NCI-H1694 treated with DMSO at 0.1 percent for 48 hours (cell line): ENCODE results near the gene CSF2.
"Not testable (repeated sequence)": the region's sequence is repeated elsewhere in the genome, so short reads cannot be mapped to it uniquely, and the experiment has no call there.

Source experiments
- DNase-seq: peaks from one replicate; lab custom pipeline; 2025; lab: John Stamatoyannopoulos, UW

Gene CSF2

DNA sequence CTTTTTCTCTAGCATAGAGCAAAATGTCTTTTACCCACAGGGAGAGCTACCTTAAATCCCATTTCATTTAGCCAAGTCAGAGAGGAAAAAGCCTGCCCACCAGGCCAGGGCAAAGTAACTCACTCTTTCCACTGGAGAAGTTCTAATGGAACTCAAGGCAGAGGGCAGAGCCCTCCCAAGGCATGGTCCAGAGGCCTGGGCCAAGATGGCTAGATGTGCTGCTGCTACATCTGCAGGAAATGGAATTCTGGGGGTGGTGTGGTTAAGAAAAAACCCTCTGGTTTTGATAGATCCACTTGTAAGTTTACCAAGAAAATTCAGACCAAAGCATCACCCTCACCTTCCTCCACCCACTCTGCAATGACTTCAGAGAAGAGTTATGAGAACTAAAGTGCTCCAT, 37.3 kb downstream of the CSF2 start:
- DNase-seq, result no peak

DNA sequence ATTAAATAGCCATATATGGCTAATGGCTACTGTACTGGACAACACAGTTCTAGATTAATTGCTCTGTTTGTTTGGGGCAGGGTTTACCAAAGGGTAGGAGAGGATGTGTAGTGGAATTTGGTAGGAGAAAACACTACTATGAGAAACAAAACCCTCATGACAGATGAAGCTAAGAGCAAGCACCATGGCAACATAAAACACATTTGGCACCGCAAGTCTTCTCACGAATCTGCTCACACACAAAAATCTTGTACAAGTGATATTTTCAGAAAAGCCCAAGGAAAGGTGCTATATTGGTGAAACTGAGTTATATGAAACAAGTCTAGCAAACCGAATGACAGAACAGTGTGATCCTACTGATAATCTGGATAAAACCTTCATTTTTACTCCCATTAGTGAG, 38.5 kb downstream of the CSF2 start:
- DNase-seq, result no peak

DNA sequence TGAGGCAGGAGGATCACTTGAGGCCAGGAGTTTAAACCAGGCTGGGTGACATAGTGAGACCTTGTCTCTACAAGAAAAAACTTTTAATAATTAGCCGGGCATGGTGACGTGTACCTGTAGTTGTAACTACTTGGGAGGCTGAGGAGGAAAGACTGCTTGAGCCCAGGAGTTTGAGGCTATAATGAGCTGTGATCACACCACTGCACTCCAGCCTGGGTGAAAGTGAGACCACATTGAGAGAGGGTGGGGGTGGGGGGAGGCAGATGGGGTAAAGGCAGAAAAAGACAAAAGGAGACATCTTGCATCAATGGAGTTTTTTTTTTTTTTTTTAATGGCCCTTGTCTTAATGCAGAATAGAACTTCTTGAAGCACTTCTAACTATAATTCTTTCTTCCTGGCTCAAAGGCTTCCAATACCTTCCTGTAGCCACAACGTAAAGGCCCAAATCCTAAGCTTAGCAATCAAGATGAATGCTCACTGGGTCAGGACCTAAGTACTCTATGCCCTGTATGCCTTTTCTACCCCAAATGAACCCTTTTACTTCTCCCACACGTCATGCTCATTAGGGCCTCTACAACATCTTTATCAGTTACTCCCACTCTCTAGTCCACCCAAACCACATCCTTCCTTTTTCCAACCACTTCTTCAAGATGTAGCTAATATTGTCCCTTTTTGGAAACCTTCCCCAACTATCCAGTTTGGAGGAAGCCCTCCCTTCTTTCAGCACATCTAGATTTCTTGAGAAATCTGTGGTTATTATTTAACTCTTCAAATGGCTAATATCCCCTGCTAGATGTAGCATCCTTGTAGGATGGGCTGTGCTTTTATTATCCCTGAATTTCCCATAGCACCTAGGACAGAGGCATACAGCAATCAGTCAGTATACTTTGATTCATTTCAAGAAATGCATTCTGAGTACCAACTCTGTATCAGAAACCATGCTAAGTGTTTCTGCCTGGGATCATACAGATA, 40.8 kb downstream of the CSF2 start:
- no peak for DNase-seq

DNA sequence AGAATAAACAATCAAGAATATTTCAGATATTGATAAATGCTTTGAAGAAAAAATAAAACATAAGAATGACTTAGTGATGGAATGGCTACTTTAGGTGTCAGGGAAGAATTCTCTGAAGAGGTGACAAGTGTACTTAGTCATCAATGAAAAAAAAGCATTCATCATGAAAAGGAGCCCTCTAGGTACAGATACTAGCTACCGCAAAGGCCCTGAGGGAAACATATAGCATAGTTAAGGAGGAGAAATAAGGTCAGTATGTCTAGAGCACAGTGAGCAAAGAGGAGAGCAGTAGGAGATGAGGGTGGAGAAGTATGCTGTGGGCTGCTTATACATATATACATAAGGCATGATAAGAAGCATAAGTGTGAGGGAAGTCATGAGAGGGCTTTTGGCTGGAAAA, 41.8 kb downstream of the CSF2 start:
- no peak for DNase-seq

GRCh38 chr5:132116072-132116471, 42.5 kb downstream of the CSF2 start:
- DNase-seq, result no peak

- DNase-seq, result not testable (repeated sequence)
These were observed 43.4 kb downstream of the CSF2 start for GRCh38 chr5:132116909-132117489.

- not testable (repeated sequence) for DNase-seq
These were observed 47.1 kb downstream of the CSF2 start for GRCh38 chr5:132120717-132121116.

DNA sequence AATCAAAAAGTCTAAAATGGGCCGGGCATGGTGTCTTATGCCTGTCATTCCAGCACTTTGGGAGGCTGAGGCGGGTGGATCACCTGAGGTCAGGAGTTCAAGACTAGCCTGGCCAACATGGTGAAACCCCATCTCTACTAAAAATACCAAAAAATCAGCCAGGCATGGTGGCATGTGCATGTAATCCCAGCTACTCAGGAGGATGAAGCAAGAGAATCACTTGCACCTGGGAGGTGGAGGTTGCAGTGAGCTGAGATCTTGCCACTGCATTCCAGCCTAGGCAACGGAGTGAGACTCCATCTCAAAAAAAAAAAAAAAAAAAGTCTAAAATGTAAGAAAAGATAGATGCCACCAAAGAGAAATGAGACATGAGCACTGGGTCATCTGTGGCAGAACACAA, 49.4 kb downstream of the CSF2 start:
- not testable (repeated sequence) for DNase-seq

DNA sequence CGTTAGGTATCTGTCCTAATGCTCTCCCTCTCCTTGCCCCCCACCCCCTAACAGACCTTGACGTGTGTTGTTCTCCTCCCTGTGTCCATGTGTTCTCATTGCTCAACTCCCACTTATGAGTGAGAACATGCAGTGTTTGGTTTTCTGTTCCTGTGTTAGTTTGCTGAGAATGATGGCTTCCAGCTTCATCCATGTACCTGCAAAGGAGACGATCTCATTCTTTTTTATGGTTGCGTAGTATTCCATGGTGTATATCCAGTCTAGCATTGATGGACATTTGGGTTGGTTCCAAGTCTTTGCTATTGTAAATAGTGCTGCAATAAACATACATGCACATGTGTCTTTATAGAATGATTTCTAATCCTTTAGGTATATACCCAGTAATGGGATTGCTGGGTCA, 50.0 kb downstream of the CSF2 start:
- DNase-seq, result not testable (repeated sequence)
